Measurements from ENCODE around the gene XRCC3.

Gene XRCC3

GRCh38 chr14:103738701-103739451 is 23.6 kb upstream of the XRCC3 start:
- DNase-seq (ENCODE audit: low read depth), result no peak

GRCh38 chr14:103738166-103738565 is 22.9 kb upstream of the XRCC3 start:
- no peak for DNase-seq (ENCODE audit: low read depth)

GRCh38 chr14:103737432-103738045 is 22.3 kb upstream of the XRCC3 start:
- DNase-seq (ENCODE audit: low read depth), result no peak

GRCh38 chr14:103736546-103737431 is 21.5 kb upstream of the XRCC3 start:
- no peak for DNase-seq (ENCODE audit: low read depth)

- DNase-seq (ENCODE audit: low read depth), result no peak
Observed at GRCh38 chr14:103735815-103736545, 20.7 kb upstream of the XRCC3 start.

GRCh38 chr14:103735439-103735814 is 20.2 kb upstream of the XRCC3 start:
- no peak for DNase-seq (ENCODE audit: low read depth)

GRCh38 chr14:103735022-103735421 is 19.8 kb upstream of the XRCC3 start:
- DNase-seq (ENCODE audit: low read depth), result no peak

GRCh38 chr14:103734081-103734888 is 19.0 kb upstream of the XRCC3 start:
- no peak for DNase-seq (ENCODE audit: low read depth)

- no peak for DNase-seq (ENCODE audit: low read depth)
Observed at GRCh38 chr14:103733651-103734050, 18.4 kb upstream of the XRCC3 start.

- DNase-seq (ENCODE audit: low read depth), result no peak
Observed at GRCh38 chr14:103732868-103733620, 17.8 kb upstream of the XRCC3 start.

GRCh38 chr14:103731916-103732867 is 16.9 kb upstream of the XRCC3 start:
- DNase-seq (ENCODE audit: low read depth), result no peak

- DNase-seq (ENCODE audit: low read depth), result no peak
Observed at GRCh38 chr14:103731481-103731880, 16.2 kb upstream of the XRCC3 start.

- no peak for DNase-seq (ENCODE audit: low read depth)
Observed at GRCh38 chr14:103730490-103731035, 15.3 kb upstream of the XRCC3 start.

- no peak for DNase-seq (ENCODE audit: low read depth)
Observed at GRCh38 chr14:103729496-103730448, 14.5 kb upstream of the XRCC3 start.

GRCh38 chr14:103728721-103729120 is 13.5 kb upstream of the XRCC3 start:
- no peak for DNase-seq (ENCODE audit: low read depth)

GRCh38 chr14:103728141-103728540 is 12.9 kb upstream of the XRCC3 start:
- no peak for DNase-seq (ENCODE audit: low read depth)

- DNase-seq (ENCODE audit: low read depth), result no peak
Observed at GRCh38 chr14:103727313-103727980, 12.2 kb upstream of the XRCC3 start.
